Measurements from ENCODE around the gene B4GALT7.

The B4GALT7 gene

DNA sequence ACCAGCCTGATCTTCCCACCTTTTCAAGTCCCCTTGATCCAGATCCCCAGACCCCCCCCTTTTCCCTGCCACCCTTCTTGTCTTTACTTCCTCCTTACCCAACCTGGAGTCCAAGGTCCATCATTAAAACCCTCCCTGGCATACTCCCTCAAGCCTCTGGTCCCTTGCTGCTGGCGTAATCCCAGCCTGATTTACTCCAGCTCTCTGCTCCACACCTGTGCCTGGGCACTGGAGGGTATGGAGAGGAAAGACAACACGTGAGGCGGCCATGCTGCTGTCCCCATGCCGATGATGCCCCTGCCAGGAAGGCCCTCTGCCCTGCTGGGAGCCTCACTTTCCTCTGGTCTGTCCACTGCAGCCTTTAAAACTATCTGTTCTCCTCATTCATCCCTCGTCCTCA, 5.1 kb downstream of the B4GALT7 start:
- no peak overlapping the region for H2AFZ ChIP-seq (ENCODE audit: low read depth)
- H3K4me2 ChIP-seq: no peak overlapping the region
- H3K4me1 ChIP-seq (ENCODE audit: low read depth, poor library complexity, severe bottlenecking): no peaks in the 10 kb centered on the region
- no peaks in the 10 kb centered on the region for H4K20me1 ChIP-seq (ENCODE audit: insufficient read depth)
- TF ChIP-seq, protein P1, sequence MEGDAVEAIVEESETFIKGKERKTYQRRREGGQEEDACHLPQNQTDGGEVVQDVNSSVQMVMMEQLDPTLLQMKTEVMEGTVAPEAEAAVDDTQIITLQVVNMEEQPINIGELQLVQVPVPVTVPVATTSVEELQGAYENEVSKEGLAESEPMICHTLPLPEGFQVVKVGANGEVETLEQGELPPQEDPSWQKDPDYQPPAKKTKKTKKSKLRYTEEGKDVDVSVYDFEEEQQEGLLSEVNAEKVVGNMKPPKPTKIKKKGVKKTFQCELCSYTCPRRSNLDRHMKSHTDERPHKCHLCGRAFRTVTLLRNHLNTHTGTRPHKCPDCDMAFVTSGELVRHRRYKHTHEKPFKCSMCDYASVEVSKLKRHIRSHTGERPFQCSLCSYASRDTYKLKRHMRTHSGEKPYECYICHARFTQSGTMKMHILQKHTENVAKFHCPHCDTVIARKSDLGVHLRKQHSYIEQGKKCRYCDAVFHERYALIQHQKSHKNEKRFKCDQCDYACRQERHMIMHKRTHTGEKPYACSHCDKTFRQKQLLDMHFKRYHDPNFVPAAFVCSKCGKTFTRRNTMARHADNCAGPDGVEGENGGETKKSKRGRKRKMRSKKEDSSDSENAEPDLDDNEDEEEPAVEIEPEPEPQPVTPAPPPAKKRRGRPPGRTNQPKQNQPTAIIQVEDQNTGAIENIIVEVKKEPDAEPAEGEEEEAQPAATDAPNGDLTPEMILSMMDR (conservative IDR thresholded peaks at IDR 0.05; ENCODE audit: low read depth, low read length): no peak
- H3K27ac ChIP-seq: no peak overlapping the region
- no peaks in the 10 kb centered on the region for H3K79me2 ChIP-seq (ENCODE audit: insufficient read depth, low read depth)
- H3K9ac ChIP-seq: no peak overlapping the region
- H3K27me3 ChIP-seq (ENCODE audit: insufficient read depth, low read depth): no peaks in the 10 kb centered on the region
- no peak overlapping the region for H3K4me3 ChIP-seq (IDR thresholded peaks at IDR 0.05; ENCODE audit: insufficient read depth, low read depth, low read length)
- no peaks in the 10 kb centered on the region for H3K36me3 ChIP-seq (ENCODE audit: insufficient read depth)

DNA sequence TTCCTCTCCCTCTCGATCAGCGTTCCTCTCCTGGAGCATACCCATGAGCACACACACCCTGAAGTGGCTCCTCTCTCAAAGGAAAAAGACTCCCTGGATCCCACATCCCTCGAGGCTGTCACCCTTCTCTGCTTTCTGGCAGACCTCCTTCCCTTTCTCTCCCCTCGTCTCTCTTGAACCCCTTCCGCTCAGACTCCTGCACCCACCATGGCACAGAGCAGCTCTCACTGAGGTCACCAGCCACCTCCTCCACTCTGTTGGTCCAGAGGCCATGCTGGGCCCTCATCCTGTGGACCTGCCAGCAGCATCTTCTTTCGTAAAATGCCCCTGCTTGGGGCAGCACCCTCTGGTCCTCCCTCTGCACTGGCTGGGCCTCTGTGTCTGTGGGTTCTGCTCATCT, 5.7 kb downstream of the B4GALT7 start:
- TF ChIP-seq, protein P1 (conservative IDR thresholded peaks at IDR 0.05; ENCODE audit: low read depth, low read length): no peak
- Histone ChIP-seq H3K36me3 (ENCODE audit: insufficient read depth) (no peaks in the 10 kb centered on the region), H4K20me1 (ENCODE audit: insufficient read depth) (no peaks in the 10 kb centered on the region)

GRCh38 chr5:177606071-177607051, 6.4 kb downstream of the B4GALT7 start:
- no peak overlapping the region for H3K27ac ChIP-seq

More for the DNA sequence above, 5.7 kb downstream of the B4GALT7 start:
- Histone ChIP-seq H3K27me3 (ENCODE audit: insufficient read depth, low read depth) (no peaks in the 10 kb centered on the region), H3K4me3 (IDR thresholded peaks at IDR 0.05; ENCODE audit: insufficient read depth, low read depth, low read length) (no peak overlapping the region), H3K4me2 (no peak overlapping the region), H3K4me1 (ENCODE audit: low read depth, poor library complexity, severe bottlenecking) (no peaks in the 10 kb centered on the region), H2AFZ (ENCODE audit: low read depth) (no peak overlapping the region), H3K27ac (no peak overlapping the region), H3K79me2 (ENCODE audit: insufficient read depth, low read depth) (no peaks in the 10 kb centered on the region), H3K9ac (no peak overlapping the region)

GRCh38 chr5:177607115-177607451, 7.2 kb downstream of the B4GALT7 start:
- H3K9ac ChIP-seq: no peak overlapping the region
- TF ChIP-seq, protein P1 (conservative IDR thresholded peaks at IDR 0.05; ENCODE audit: low read depth, low read length): no peak
- no peak overlapping the region for H3K27ac ChIP-seq
- no peaks in the 10 kb centered on the region for H4K20me1 ChIP-seq (ENCODE audit: insufficient read depth)
- no peaks in the 10 kb centered on the region for H3K27me3 ChIP-seq (ENCODE audit: insufficient read depth, low read depth)
- H3K4me1 ChIP-seq (ENCODE audit: low read depth, poor library complexity, severe bottlenecking): no peaks in the 10 kb centered on the region
- no peaks in the 10 kb centered on the region for H3K79me2 ChIP-seq (ENCODE audit: insufficient read depth, low read depth)
- H3K4me3 ChIP-seq (IDR thresholded peaks at IDR 0.05; ENCODE audit: insufficient read depth, low read depth, low read length): no peak overlapping the region
- no peak overlapping the region for H3K4me2 ChIP-seq
- no peaks in the 10 kb centered on the region for H3K36me3 ChIP-seq (ENCODE audit: insufficient read depth)
- no peak overlapping the region for H2AFZ ChIP-seq (ENCODE audit: low read depth)

More at GRCh38 chr5:177606071-177607051, 6.4 kb downstream of the B4GALT7 start:
- TF ChIP-seq, protein P1 (conservative IDR thresholded peaks at IDR 0.05; ENCODE audit: low read depth, low read length): no peak
- Histone ChIP-seq H3K9ac (no peak overlapping the region), H4K20me1 (ENCODE audit: insufficient read depth) (no peaks in the 10 kb centered on the region), H3K36me3 (ENCODE audit: insufficient read depth) (no peaks in the 10 kb centered on the region), H3K79me2 (ENCODE audit: insufficient read depth, low read depth) (no peaks in the 10 kb centered on the region), H3K4me1 (ENCODE audit: low read depth, poor library complexity, severe bottlenecking) (no peaks in the 10 kb centered on the region), H3K4me3 (IDR thresholded peaks at IDR 0.05; ENCODE audit: insufficient read depth, low read depth, low read length) (no peak overlapping the region), H3K27me3 (ENCODE audit: insufficient read depth, low read depth) (no peaks in the 10 kb centered on the region), H3K4me2 (no peak overlapping the region), H2AFZ (ENCODE audit: low read depth) (no peak overlapping the region)

All from KMS-11 (cell line).